ENCODE data around the gene CCDC201.

DNA sequence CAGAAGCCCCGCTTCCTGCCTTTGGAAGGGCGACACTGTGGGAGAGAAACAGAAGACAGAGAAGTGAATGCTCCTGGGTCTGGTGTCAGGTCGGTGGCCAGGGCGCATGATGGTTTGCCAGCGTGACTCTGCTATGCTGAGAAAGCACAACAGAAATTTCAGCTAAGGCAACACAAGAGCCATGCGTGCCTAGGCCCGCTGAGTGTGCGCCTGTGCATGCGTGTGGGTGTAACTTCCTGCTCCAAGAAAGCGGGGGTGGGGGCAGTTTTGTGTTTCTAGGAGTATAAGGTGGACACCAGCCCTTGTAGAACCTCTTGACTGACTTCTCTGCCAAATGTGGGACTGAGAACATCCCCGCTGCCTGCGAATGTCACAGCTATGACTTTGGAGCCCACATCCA is 42.0 kb upstream of the CCDC201 start:
- TF ChIP-seq, protein P1, sequence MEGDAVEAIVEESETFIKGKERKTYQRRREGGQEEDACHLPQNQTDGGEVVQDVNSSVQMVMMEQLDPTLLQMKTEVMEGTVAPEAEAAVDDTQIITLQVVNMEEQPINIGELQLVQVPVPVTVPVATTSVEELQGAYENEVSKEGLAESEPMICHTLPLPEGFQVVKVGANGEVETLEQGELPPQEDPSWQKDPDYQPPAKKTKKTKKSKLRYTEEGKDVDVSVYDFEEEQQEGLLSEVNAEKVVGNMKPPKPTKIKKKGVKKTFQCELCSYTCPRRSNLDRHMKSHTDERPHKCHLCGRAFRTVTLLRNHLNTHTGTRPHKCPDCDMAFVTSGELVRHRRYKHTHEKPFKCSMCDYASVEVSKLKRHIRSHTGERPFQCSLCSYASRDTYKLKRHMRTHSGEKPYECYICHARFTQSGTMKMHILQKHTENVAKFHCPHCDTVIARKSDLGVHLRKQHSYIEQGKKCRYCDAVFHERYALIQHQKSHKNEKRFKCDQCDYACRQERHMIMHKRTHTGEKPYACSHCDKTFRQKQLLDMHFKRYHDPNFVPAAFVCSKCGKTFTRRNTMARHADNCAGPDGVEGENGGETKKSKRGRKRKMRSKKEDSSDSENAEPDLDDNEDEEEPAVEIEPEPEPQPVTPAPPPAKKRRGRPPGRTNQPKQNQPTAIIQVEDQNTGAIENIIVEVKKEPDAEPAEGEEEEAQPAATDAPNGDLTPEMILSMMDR (IDR thresholded peaks at IDR 0.05; ENCODE audit: low read depth, low read length): no peak
- TF ChIP-seq POLR2A (IDR thresholded peaks at IDR 0.05; ENCODE audit: extremely low read depth, insufficient read length) (no peak), MYC (IDR thresholded peaks at IDR 0.05; ENCODE audit: low read depth, low read length) (no peak)
- TF ChIP-seq, protein P2, sequence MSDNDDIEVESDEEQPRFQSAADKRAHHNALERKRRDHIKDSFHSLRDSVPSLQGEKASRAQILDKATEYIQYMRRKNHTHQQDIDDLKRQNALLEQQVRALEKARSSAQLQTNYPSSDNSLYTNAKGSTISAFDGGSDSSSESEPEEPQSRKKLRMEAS (IDR thresholded peaks at IDR 0.05; ENCODE audit: low read depth, low read length): no peak
